Mesenteric fat pad (tissue), 1 donor: ENCODE measurements around the gene RAB32. TPM values are rescaled to one million over a fixed set of nuclear protein-coding genes. Genes with fewer than 3 reads are reported as not detected.

Source experiments
- DNase-seq: peaks from one replicate; pipeline ENCODE4 v3.0.0-alpha.2; 2020; ENCODE audit warnings: low spot score
- total RNA-seq: library from RNA; stranded (reverse); fragmentation: NEBNext Ultra II Directional; extraction: Animal tissue kit (Norgen Biotek cat#: 25700); gene quantifications from one replicate; pipeline ENCODE4 v1.2.1, GENCODE V29; 2021
- donor health status: DM: yes; HTN: yes; CAD: no.

RAB32 gene
- total RNA-seq, 1 donor from 2014 or later, result 33.2 TPM

- no peak for DNase-seq
These were observed 38.3 kb downstream of the RAB32 start for GRCh38 chr6:146581968-146582367.

GRCh38 chr6:146582857-146583256 is 39.2 kb downstream of the RAB32 start:
- DNase-seq, result no peak

- no peak for DNase-seq
These were observed 40.3 kb downstream of the RAB32 start for GRCh38 chr6:146583966-146584365.

GRCh38 chr6:146587459-146587858 is 43.8 kb downstream of the RAB32 start:
- no peak for DNase-seq

GRCh38 chr6:146590492-146590891 is 46.9 kb downstream of the RAB32 start:
- DNase-seq, result no peak

GRCh38 chr6:146592451-146592850 is 48.8 kb downstream of the RAB32 start:
- DNase-seq, result no peak

- no peak for DNase-seq
These were observed 50.4 kb downstream of the RAB32 start for GRCh38 chr6:146593986-146594385.

GRCh38 chr6:146594495-146594894 is 50.9 kb downstream of the RAB32 start:
- DNase-seq, result no peak

- no peak for DNase-seq
These were observed 52.5 kb downstream of the RAB32 start for GRCh38 chr6:146595972-146596731.

GRCh38 chr6:146598772-146599405 is 55.3 kb downstream of the RAB32 start, which contains the start of gene ADGB:
Gene ADGB (plus strand): TSS chr6:146598972. CDS start chr6:146599041, 69 bp downstream.
- no peak for DNase-seq

- DNase-seq, result no peak
These were observed 57.7 kb downstream of the RAB32 start for GRCh38 chr6:146601352-146601751.

GRCh38 chr6:146602526-146602925 is 58.9 kb downstream of the RAB32 start:
- no peak for DNase-seq

Other genes starting within 250 kb of the RAB32 start
- not detected for gene ADGB, start 55.1 kb downstream of the RAB32 start, total RNA-seq